H9 (cell line): ENCODE data around the gene MYT1. TPM values are rescaled to one million over a fixed set of nuclear protein-coding genes. Genes with fewer than 3 reads are reported as not detected.

ENCODE experiments used
- DNase-seq: peaks from one replicate; pipeline ENCODE4 v3.0.0-alpha.2; 2017
- H2AFZ ChIP-seq: one replicate; pipeline ENCODE4 v1.6.1; 2013; ENCODE audit warnings: mild to moderate bottlenecking, low read length, control low read depth, moderate library complexity
- H2AK5ac ChIP-seq: 2 replicates; pipeline ENCODE4 v1.6.1; 2013; ENCODE audit warnings: low read length, control low read depth, mixed read lengths; ENCODE audit not compliant: insufficient read length
- H2BK120ac ChIP-seq: one replicate; pipeline ENCODE4 v1.6.1; 2013; ENCODE audit warnings: low read depth, mild to moderate bottlenecking, low read length, control low read depth, inconsistent platforms; ENCODE audit not compliant: poor library complexity, severe bottlenecking
- H2BK12ac ChIP-seq: 2 replicates; pipeline ENCODE4 v1.6.1; 2013; ENCODE audit warnings: low read length, control low read depth, mixed read lengths, low read depth; ENCODE audit not compliant: insufficient read length
- H2BK15ac ChIP-seq: 2 replicates; pipeline ENCODE4 v1.6.1; 2013; ENCODE audit warnings: low read depth, low read length, control low read depth
- H2BK20ac ChIP-seq: one replicate; pipeline ENCODE4 v1.6.1; 2013; ENCODE audit warnings: low read depth, mild to moderate bottlenecking, low read length, control low read depth, inconsistent platforms; ENCODE audit not compliant: poor library complexity, severe bottlenecking
- H2BK5ac ChIP-seq: 2 replicates; pipeline ENCODE4 v1.6.1; 2013; ENCODE audit warnings: low read length, control low read depth, mixed read lengths; ENCODE audit not compliant: insufficient read length
- H3K14ac ChIP-seq: 2 replicates; pipeline ENCODE4 v1.6.1; 2013; ENCODE audit warnings: low read length, control low read depth; ENCODE audit not compliant: insufficient read depth
- H3K18ac ChIP-seq: 2 replicates; pipeline ENCODE4 v1.6.1; 2013; ENCODE audit warnings: low read depth, mild to moderate bottlenecking, mixed read lengths, low read length, control low read depth; ENCODE audit not compliant: insufficient read length
- H3K23ac ChIP-seq: 2 replicates; pipeline ENCODE4 v1.6.1; 2013; ENCODE audit warnings: low read length, control low read depth, mixed read lengths, low read depth; ENCODE audit not compliant: insufficient read length
- H3K23me2 ChIP-seq: 2 replicates; pipeline ENCODE4 v1.6.1; 2013; ENCODE audit warnings: low read depth, mild to moderate bottlenecking, mixed read lengths, low read length, control low read depth; ENCODE audit not compliant: insufficient read length, poor library complexity, severe bottlenecking
- H3K27ac ChIP-seq: 2 replicates; pipeline ENCODE4 v1.5.1; 2013; ENCODE audit warnings: low read length, control low read depth, mixed read lengths, low read depth; ENCODE audit not compliant: insufficient read length
- H3K27me3 ChIP-seq: 2 replicates; pipeline ENCODE4 v1.6.1; 2013; ENCODE audit warnings: low read length, control low read depth, inconsistent platforms; ENCODE audit not compliant: insufficient read depth
- H3K4ac ChIP-seq: 2 replicates; pipeline ENCODE4 v1.6.1; 2013; ENCODE audit warnings: low read depth, mild to moderate bottlenecking, control low read depth, inconsistent platforms, low read length, moderate library complexity
- H3K4me1 ChIP-seq: 2 replicates; pipeline ENCODE4 v1.6.1; 2013; ENCODE audit warnings: low read length, control low read depth, inconsistent platforms; ENCODE audit not compliant: insufficient read depth
- H3K4me2 ChIP-seq: 2 replicates; pipeline ENCODE4 v1.6.1; 2013; ENCODE audit warnings: low read length, control low read depth, mixed read lengths; ENCODE audit not compliant: insufficient read length, insufficient read depth
- H3K56ac ChIP-seq: 2 replicates; pipeline ENCODE4 v1.6.1; 2013; ENCODE audit warnings: low read depth, mild to moderate bottlenecking, mixed read lengths, low read length, control low read depth; ENCODE audit not compliant: insufficient read length
- H3K79me1 ChIP-seq: 2 replicates; pipeline ENCODE4 v1.6.1; 2013; ENCODE audit warnings: low read depth, mild to moderate bottlenecking, moderate library complexity, low read length, control low read depth, inconsistent platforms; ENCODE audit not compliant: insufficient read depth, poor library complexity, severe bottlenecking
- H3K79me2 ChIP-seq: 2 replicates; pipeline ENCODE4 v1.6.1; 2013; ENCODE audit warnings: low read length, control low read depth, inconsistent platforms; ENCODE audit not compliant: insufficient read depth
- H3K9ac ChIP-seq: 2 replicates; pipeline ENCODE4 v1.6.1; 2013; ENCODE audit warnings: low read length, control low read depth, mixed read lengths; ENCODE audit not compliant: insufficient read length; ENCODE audit errors: extremely low read depth
- H3K9me3 ChIP-seq: one replicate; pipeline ENCODE4 v1.6.1; 2013; ENCODE audit warnings: low read depth, low read length, inconsistent platforms; ENCODE audit not compliant: control insufficient read depth
- H3T11ph ChIP-seq: one replicate; pipeline ENCODE4 v1.6.1; 2013; ENCODE audit warnings: mild to moderate bottlenecking, low read length, control low read depth, inconsistent platforms
- H4K20me1 ChIP-seq: one replicate; pipeline ENCODE4 v1.6.1; 2013; ENCODE audit not compliant: control insufficient read depth, insufficient read length, insufficient read depth
- H4K5ac ChIP-seq: 2 replicates; pipeline ENCODE4 v1.6.1; 2013; ENCODE audit warnings: low read depth, mild to moderate bottlenecking, mixed read lengths, low read length, control low read depth; ENCODE audit not compliant: insufficient read length
- H4K8ac ChIP-seq: replicated peaks from 2 replicates; pipeline ENCODE4 v1.6.1; 2013; ENCODE audit warnings: low read length, control low read depth, mixed read lengths, low read depth; ENCODE audit not compliant: insufficient read length
- H4K91ac ChIP-seq: 2 replicates; pipeline ENCODE4 v1.6.1; 2013; ENCODE audit warnings: low read depth, mild to moderate bottlenecking, moderate library complexity, mixed read lengths, low read length, control low read depth; ENCODE audit not compliant: insufficient read length
- H3K27ac Mint-ChIP-seq, 3 experiments: 2 replicates in 2 of 3; 3 replicates in 1 of 3; pipeline ENCODE4 v1.8.0; 2020 to 2021; ENCODE audit warnings: mixed read lengths in 3 of 3, mild to moderate bottlenecking in 1 of 3, moderate library complexity in 1 of 3
- H3K27me3 Mint-ChIP-seq: 2 replicates; pipeline ENCODE4 v1.8.0; 2021; ENCODE audit warnings: low read depth, mild to moderate bottlenecking, moderate library complexity, mixed read lengths
- H3K36me3 Mint-ChIP-seq, 3 experiments: 2 replicates in 2 of 3; 3 replicates in 1 of 3; pipeline ENCODE4 v1.8.0; 2020 to 2021; ENCODE audit warnings: low read depth in 3 of 3, mixed read lengths in 3 of 3; ENCODE audit not compliant: insufficient read depth in 1 of 3
- H3K4me1 Mint-ChIP-seq, 2 experiments: 2 replicates each; pipeline ENCODE4 v1.8.0; 2020; ENCODE audit warnings: mixed read lengths in 2 of 2
- H3K4me3 Mint-ChIP-seq, 2 experiments: 2 replicates in 1 of 2; 3 replicates in 1 of 2; pipeline ENCODE4 v1.8.0; 2020 to 2021; ENCODE audit warnings: mild to moderate bottlenecking in 2 of 2, mixed read lengths in 2 of 2, moderate library complexity in 1 of 2
- H3K9me3 Mint-ChIP-seq, 2 experiments: 2 replicates in 1 of 2; 3 replicates in 1 of 2; pipeline ENCODE4 v1.8.0; 2020; ENCODE audit warnings: mild to moderate bottlenecking in 2 of 2, mixed read lengths in 2 of 2, moderate library complexity in 1 of 2
- WGBS: extraction: QIAGEN DNeasy Blood & Tissue Kit; methylation state at CpG from one replicate; pipeline ENCODE4 v1.1.7; 2013; ENCODE audit warnings: missing lambda C conversion rate, low lambda C conversion rate, mixed read lengths; ENCODE audit not compliant: insufficient read length; ENCODE audit errors: extremely low coverage; 5-methylcytosine and 5-hydroxymethylcytosine counted together
- total RNA-seq: library from RNA; stranded (reverse); gene quantifications from 2 replicates; pipeline ENCODE4 v1.2.1, GENCODE V29; 2021
- TF ChIP-seq, protein P1 (sequence below): fragments of 200-600 bp; sonication (generic); conservative IDR thresholded peaks from 3 replicates; pipeline ENCODE4 v1.8.0; 2021; ENCODE audit warnings: antibody characterized with exemption, mild to moderate bottlenecking

The MYT1 gene
- total RNA-seq, 1 experiment from 2014 or later: 0.79 TPM

DNA sequence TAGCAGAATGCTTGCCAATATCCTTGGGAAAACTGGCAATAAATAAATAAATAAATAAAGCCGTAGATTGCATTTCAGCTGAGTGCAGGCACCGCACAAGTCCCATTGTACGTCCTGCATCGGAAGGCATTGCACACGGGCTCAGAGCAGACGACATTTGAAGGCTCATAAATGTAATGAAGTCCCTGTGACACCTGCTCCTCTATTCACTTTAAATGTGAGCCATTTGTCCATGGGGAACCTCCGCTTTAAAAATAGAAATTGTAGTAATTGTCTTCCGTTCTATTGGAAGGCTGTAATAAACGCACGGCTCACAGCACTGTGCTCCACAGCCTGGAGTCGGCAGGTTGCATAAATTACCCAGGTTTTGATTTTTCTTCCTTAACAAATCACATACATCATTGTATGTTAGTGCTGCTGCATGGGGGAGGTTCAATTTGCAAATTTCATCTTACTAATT lies 32.6 kb downstream of the MYT1 start:
- Histone ChIP-seq H4K5ac (no peak overlapping the region), H3K27ac (no peak overlapping the region), H3K23ac (no peak overlapping the region), H3K79me2 (no peaks in the 10 kb centered on the region), H3K23me2 (no peaks in the 10 kb centered on the region), H3K14ac (no peak overlapping the region), H2BK15ac (no peak overlapping the region), H3K4me2 (no peak overlapping the region), H3K9ac (no peak overlapping the region), H2AK5ac (no peak overlapping the region), H2BK5ac (no peak overlapping the region), H2BK120ac (no peak overlapping the region), H3K27me3 (no peaks in the 10 kb centered on the region), H3K4me1 (0 out of 2 replicates have a peak, but pooled peaks cover 3% of the 10 kb centered on the region), H3K56ac (no peak overlapping the region), H2AFZ (no peak overlapping the region), H3K18ac (no peak overlapping the region), H3T11ph (no peak overlapping the region), H4K8ac (no peak overlapping the region), H2BK20ac (no peak overlapping the region), H3K4ac (no peak overlapping the region), H3K79me1 (no peaks in the 10 kb centered on the region), H2BK12ac (no peak overlapping the region), H4K20me1 (no peaks in the 10 kb centered on the region), H4K91ac (no peak overlapping the region), H3K9me3 (no peaks in the 10 kb centered on the region)
- TF ChIP-seq, protein P1, sequence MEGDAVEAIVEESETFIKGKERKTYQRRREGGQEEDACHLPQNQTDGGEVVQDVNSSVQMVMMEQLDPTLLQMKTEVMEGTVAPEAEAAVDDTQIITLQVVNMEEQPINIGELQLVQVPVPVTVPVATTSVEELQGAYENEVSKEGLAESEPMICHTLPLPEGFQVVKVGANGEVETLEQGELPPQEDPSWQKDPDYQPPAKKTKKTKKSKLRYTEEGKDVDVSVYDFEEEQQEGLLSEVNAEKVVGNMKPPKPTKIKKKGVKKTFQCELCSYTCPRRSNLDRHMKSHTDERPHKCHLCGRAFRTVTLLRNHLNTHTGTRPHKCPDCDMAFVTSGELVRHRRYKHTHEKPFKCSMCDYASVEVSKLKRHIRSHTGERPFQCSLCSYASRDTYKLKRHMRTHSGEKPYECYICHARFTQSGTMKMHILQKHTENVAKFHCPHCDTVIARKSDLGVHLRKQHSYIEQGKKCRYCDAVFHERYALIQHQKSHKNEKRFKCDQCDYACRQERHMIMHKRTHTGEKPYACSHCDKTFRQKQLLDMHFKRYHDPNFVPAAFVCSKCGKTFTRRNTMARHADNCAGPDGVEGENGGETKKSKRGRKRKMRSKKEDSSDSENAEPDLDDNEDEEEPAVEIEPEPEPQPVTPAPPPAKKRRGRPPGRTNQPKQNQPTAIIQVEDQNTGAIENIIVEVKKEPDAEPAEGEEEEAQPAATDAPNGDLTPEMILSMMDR: no peak
- H3K27me3 Mint-ChIP-seq: peaks cover 27% of the 10 kb centered on the region
- WGBS: no CpG with 5 or more reads among the region's 11 CpGs
- H3K36me3 Mint-ChIP-seq: peaks cover 5 to 17% (median 10%) of the 10 kb centered on the region in 3 experiments; a peak in 6 of 7 replicates
- no peak for DNase-seq
- peaks cover 23 to 36% of the 10 kb centered on the region in 2 experiments for H3K4me1 Mint-ChIP-seq
- no peak overlapping the region for H3K4me3 Mint-ChIP-seq
- peaks cover 11 to 18% of the 10 kb centered on the region in 2 experiments for H3K9me3 Mint-ChIP-seq
- no peak overlapping the region for H3K27ac Mint-ChIP-seq
